Skin epidermis (tissue), 12 donors: ENCODE results near the gene COL4A1.

Experiments used
- H3K27ac ChIP-seq, 21 experiments: fragments of 200-600 bp; sonication (generic) in 11 of 21; one replicate each; pipeline ENCODE4 v1.5.0; 2020; ENCODE audit warnings: mild to moderate bottlenecking in 3 of 21, inconsistent platforms in 2 of 21, moderate library complexity in 2 of 21
- H3K4me3 ChIP-seq, 7 experiments: fragments of 200-600 bp; sonication (generic) in 2 of 7; one replicate each; pipeline ENCODE4 v1.5.0; 2020; ENCODE audit warnings: inconsistent platforms in 2 of 7, mild to moderate bottlenecking in 2 of 7, moderate library complexity in 1 of 7

COL4A1 gene

GRCh38 chr13:110300090-110300815 lies 6.7 kb downstream of the COL4A1 start:
- Histone ChIP-seq H3K4me3 (no peak overlapping the region), H3K27ac (no peak overlapping the region)

- H3K4me3 ChIP-seq = no peak overlapping the region
- peak overlapping the region in 1 of 21 experiments; percentile 4 for H3K27ac ChIP-seq
Observed at GRCh38 chr13:110299283-110299840, 7.6 kb downstream of the COL4A1 start.

- no peak overlapping the region for H3K4me3 ChIP-seq
- H3K27ac ChIP-seq = peak overlapping the region in 4 of 21 experiments; percentile 4 to 26 (median 21)
Observed at GRCh38 chr13:110298505-110299282, 8.3 kb downstream of the COL4A1 start.

GRCh38 chr13:110297766-110298504 lies 9.0 kb downstream of the COL4A1 start:
- Histone ChIP-seq H3K4me3 (no peak overlapping the region), H3K27ac (no peak overlapping the region)

- no peak overlapping the region for H3K4me3 ChIP-seq
- H3K27ac ChIP-seq = no peak overlapping the region
Observed at GRCh38 chr13:110297011-110297410, 9.9 kb downstream of the COL4A1 start.

GRCh38 chr13:110294622-110295021 lies 12.3 kb downstream of the COL4A1 start:
- Histone ChIP-seq H3K27ac (no peak overlapping the region), H3K4me3 (no peak overlapping the region)

GRCh38 chr13:110294146-110294545 lies 12.8 kb downstream of the COL4A1 start:
- no peak overlapping the region for H3K27ac ChIP-seq
- H3K4me3 ChIP-seq = no peak overlapping the region

- Histone ChIP-seq H3K27ac (no peak overlapping the region), H3K4me3 (no peak overlapping the region)
Observed at GRCh38 chr13:110293649-110294048, 13.3 kb downstream of the COL4A1 start.

- H3K4me3 ChIP-seq = no peak overlapping the region
- no peak overlapping the region for H3K27ac ChIP-seq
Observed at GRCh38 chr13:110293037-110293436, 13.9 kb downstream of the COL4A1 start.

- Histone ChIP-seq H3K4me3 (no peak overlapping the region), H3K27ac (no peak overlapping the region)
Observed at GRCh38 chr13:110291286-110291685, 15.7 kb downstream of the COL4A1 start.

- H3K27ac ChIP-seq = no peak overlapping the region
- no peak overlapping the region for H3K4me3 ChIP-seq
Observed at GRCh38 chr13:110290826-110291225, 16.1 kb downstream of the COL4A1 start.

GRCh38 chr13:110290153-110290552 lies 16.8 kb downstream of the COL4A1 start:
- H3K27ac ChIP-seq = no peak overlapping the region
- H3K4me3 ChIP-seq = no peak overlapping the region

GRCh38 chr13:110289661-110290060 lies 17.3 kb downstream of the COL4A1 start:
- Histone ChIP-seq H3K4me3 (no peak overlapping the region), H3K27ac (no peak overlapping the region)

GRCh38 chr13:110289174-110289573 lies 17.8 kb downstream of the COL4A1 start:
- H3K4me3 ChIP-seq = no peak overlapping the region
- H3K27ac ChIP-seq = no peak overlapping the region

GRCh38 chr13:110286833-110287819 lies 19.8 kb downstream of the COL4A1 start:
- no peak overlapping the region for H3K27ac ChIP-seq
- H3K4me3 ChIP-seq = no peak overlapping the region

- Histone ChIP-seq H3K4me3 (no peak overlapping the region), H3K27ac (no peak overlapping the region)
Observed at GRCh38 chr13:110285991-110286832, 20.7 kb downstream of the COL4A1 start.

- Histone ChIP-seq H3K27ac (no peak overlapping the region), H3K4me3 (no peak overlapping the region)
Observed at GRCh38 chr13:110284779-110285484, 22.0 kb downstream of the COL4A1 start.
